ENCODE measurements around the gene ZNF862. TPM values are rescaled to one million over a fixed set of nuclear protein-coding genes. Genes with fewer than 3 reads are reported as not detected.

Gene ZNF862
- total RNA-seq, 2 donors from 2014 or later = 8.3 to 15.6 TPM

DNA sequence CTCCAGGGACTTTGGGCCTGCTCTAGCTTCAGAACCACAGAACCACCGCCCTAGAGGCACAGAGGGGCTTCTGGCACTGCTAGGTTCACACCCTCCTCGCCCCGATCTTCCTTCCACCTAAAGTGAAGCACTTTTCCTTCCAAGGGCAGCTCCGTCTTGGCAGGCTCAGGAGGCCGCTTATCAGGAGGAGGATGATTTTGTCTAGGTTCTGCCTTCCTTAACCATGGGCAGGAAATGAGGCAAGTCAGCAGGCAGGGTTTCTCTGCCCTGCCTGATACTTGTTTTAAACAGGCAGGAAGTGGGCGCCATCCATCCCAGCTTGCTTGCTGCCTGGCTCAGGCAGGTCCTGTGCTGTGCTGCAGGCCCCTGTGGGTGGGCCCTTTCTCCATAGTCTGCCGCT lies 27.3 kb downstream of the ZNF862 start:
- Histone ChIP-seq H3K4me1 (ENCODE audit: control insufficient read depth, insufficient read depth, low read length) (peaks cover 3% of the 10 kb centered on the region), H3K9me3 (ENCODE audit: control insufficient read depth, low read length) (no peaks in the 10 kb centered on the region), H3K27ac (ENCODE audit: low read depth, low read length) (no peak overlapping the region), H3K4me3 (ENCODE audit: low read length) (no peak overlapping the region), H3K27me3 (ENCODE audit: control insufficient read depth, insufficient read depth, low read length, poor library complexity, severe bottlenecking) (no peaks in the 10 kb centered on the region), H3K36me3 (ENCODE audit: control insufficient read depth, insufficient read depth, low read length) (no peaks in the 10 kb centered on the region), H3K9ac (ENCODE audit: extremely low read depth, low read length, poor library complexity, severe bottlenecking) (no peak overlapping the region)
- peak; percentile 42 for DNase-seq
- H3K4me1 Mint-ChIP-seq = peaks cover 3% of the 10 kb centered on the region
- H3K27me3 Mint-ChIP-seq (ENCODE audit: insufficient read depth) = peaks cover 5% of the 10 kb centered on the region
- TF ChIP-seq, protein P1, sequence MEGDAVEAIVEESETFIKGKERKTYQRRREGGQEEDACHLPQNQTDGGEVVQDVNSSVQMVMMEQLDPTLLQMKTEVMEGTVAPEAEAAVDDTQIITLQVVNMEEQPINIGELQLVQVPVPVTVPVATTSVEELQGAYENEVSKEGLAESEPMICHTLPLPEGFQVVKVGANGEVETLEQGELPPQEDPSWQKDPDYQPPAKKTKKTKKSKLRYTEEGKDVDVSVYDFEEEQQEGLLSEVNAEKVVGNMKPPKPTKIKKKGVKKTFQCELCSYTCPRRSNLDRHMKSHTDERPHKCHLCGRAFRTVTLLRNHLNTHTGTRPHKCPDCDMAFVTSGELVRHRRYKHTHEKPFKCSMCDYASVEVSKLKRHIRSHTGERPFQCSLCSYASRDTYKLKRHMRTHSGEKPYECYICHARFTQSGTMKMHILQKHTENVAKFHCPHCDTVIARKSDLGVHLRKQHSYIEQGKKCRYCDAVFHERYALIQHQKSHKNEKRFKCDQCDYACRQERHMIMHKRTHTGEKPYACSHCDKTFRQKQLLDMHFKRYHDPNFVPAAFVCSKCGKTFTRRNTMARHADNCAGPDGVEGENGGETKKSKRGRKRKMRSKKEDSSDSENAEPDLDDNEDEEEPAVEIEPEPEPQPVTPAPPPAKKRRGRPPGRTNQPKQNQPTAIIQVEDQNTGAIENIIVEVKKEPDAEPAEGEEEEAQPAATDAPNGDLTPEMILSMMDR (conservative IDR thresholded peaks at IDR 0.05) = no peak
- no peaks in the 10 kb centered on the region for H3K9me3 Mint-ChIP-seq
- 92 to 94% methylated on average over 4 to 7 of the region's 7 CpGs for WGBS, 2 experiments (ENCODE audit: insufficient coverage in 1 of 2, insufficient read length in 1 of 2)
- no peak overlapping the region for H3K4me3 Mint-ChIP-seq
- no peak overlapping the region for H3K27ac Mint-ChIP-seq
- H3K36me3 Mint-ChIP-seq (ENCODE audit: low read depth) = no peaks in the 10 kb centered on the region

DNA sequence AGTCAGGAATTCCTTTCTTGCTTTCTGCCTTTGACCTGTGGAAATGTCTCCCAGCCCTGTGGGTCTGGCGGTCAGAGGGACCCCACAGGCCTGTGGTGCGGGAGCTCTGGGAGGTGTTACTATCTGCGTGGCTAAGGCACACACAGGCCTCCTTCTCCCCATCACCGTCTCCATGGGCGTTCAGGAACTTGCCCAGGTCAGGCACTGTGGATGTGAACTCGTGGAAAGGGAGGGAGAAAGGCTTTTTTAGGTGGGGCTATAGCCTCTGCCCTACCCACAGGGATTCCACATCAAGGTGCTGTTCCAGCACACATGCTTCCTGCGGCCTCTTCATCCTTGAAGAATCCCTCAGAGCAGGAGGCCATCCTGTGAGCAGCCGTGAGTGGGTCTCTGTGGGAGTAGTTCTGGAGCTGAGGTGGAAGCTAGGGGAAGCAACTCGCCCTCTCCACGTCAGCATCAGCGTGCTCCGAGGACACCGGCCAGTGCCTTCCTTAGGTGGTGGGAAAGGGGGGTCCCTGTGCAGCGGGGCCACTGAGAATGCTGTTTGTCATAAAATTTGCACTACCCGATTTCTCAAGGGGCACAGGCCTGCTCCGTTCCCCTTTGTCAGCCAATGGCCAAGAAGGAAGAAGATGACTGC lies 28.1 kb downstream of the ZNF862 start:
- no peak overlapping the region for H3K4me3 ChIP-seq (ENCODE audit: low read length)
- H3K9ac ChIP-seq (ENCODE audit: extremely low read depth, low read length, poor library complexity, severe bottlenecking) = no peak overlapping the region
- Mint-ChIP-seq H3K36me3 (ENCODE audit: low read depth) (no peaks in the 10 kb centered on the region), H3K4me1 (peaks cover 12% of the 10 kb centered on the region), H3K27ac (no peak overlapping the region), H3K27me3 (ENCODE audit: insufficient read depth) (peaks cover 5% of the 10 kb centered on the region), H3K9me3 (no peaks in the 10 kb centered on the region), H3K4me3 (no peak overlapping the region)
- TF ChIP-seq, protein P1 (conservative IDR thresholded peaks at IDR 0.05) = no peak
- no peak overlapping the region for H3K27ac ChIP-seq (ENCODE audit: low read depth, low read length)
- H3K36me3 ChIP-seq (ENCODE audit: control insufficient read depth, insufficient read depth, low read length) = no peaks in the 10 kb centered on the region
- DNase-seq = peak; percentile 40
- no peaks in the 10 kb centered on the region for H3K27me3 ChIP-seq (ENCODE audit: control insufficient read depth, insufficient read depth, low read length, poor library complexity, severe bottlenecking)
- H3K9me3 ChIP-seq (ENCODE audit: control insufficient read depth, low read length) = no peaks in the 10 kb centered on the region
- 94% methylated on average over 9 to 16 of the region's 16 CpGs for WGBS, 2 experiments (ENCODE audit: insufficient coverage in 1 of 2, insufficient read length in 1 of 2)
- peaks cover 7% of the 10 kb centered on the region for H3K4me1 ChIP-seq (ENCODE audit: control insufficient read depth, insufficient read depth, low read length)

GRCh38 chr7:149866779-149867447 lies 28.7 kb downstream of the ZNF862 start:
- H3K27ac Mint-ChIP-seq = no peak overlapping the region
- peaks cover 8% of the 10 kb centered on the region for H3K4me1 ChIP-seq (ENCODE audit: control insufficient read depth, insufficient read depth, low read length)
- no peak overlapping the region for H3K9ac ChIP-seq (ENCODE audit: extremely low read depth, low read length, poor library complexity, severe bottlenecking)

More at GRCh38 chr7:149866779-149867447, 28.7 kb downstream of the ZNF862 start:
- 93 to 95% methylated on average over 7 to 11 of the region's 11 CpGs for WGBS, 2 experiments (ENCODE audit: insufficient coverage in 1 of 2, insufficient read length in 1 of 2)
- TF ChIP-seq, protein P1 (conservative IDR thresholded peaks at IDR 0.05) = no peak
- no peak overlapping the region for H3K4me3 ChIP-seq (ENCODE audit: low read length)
- Mint-ChIP-seq H3K27me3 (ENCODE audit: insufficient read depth) (peaks cover 5% of the 10 kb centered on the region), H3K4me1 (peaks cover 17% of the 10 kb centered on the region), H3K4me3 (no peak overlapping the region), H3K9me3 (no peaks in the 10 kb centered on the region), H3K36me3 (ENCODE audit: low read depth) (no peaks in the 10 kb centered on the region)
- no peaks in the 10 kb centered on the region for H3K36me3 ChIP-seq (ENCODE audit: control insufficient read depth, insufficient read depth, low read length)
- peak; percentile 33 for DNase-seq
- H3K27me3 ChIP-seq (ENCODE audit: control insufficient read depth, insufficient read depth, low read length, poor library complexity, severe bottlenecking) = no peaks in the 10 kb centered on the region
- no peak overlapping the region for H3K27ac ChIP-seq (ENCODE audit: low read depth, low read length)
- no peaks in the 10 kb centered on the region for H3K9me3 ChIP-seq (ENCODE audit: control insufficient read depth, low read length)

All from endodermal cell (in vitro differentiated cells).